ENCODE measurements around the gene CSMD2.
"Not testable (repeated sequence)": the region's sequence is repeated elsewhere in the genome, so short reads cannot be mapped to it uniquely, and the experiment has no call there.

Gene CSMD2

GRCh38 chr1:34100332-34100731 lies 64.7 kb downstream of the CSMD2 start:
- no peak for DNase-seq

GRCh38 chr1:34092399-34092798 lies 72.6 kb downstream of the CSMD2 start:
- not testable (repeated sequence) for DNase-seq

- DNase-seq, result no peak
These were observed 75.3 kb downstream of the CSMD2 start for GRCh38 chr1:34089731-34090130.

- DNase-seq, result no peak
These were observed 77.0 kb downstream of the CSMD2 start for GRCh38 chr1:34087986-34088385.

DNA sequence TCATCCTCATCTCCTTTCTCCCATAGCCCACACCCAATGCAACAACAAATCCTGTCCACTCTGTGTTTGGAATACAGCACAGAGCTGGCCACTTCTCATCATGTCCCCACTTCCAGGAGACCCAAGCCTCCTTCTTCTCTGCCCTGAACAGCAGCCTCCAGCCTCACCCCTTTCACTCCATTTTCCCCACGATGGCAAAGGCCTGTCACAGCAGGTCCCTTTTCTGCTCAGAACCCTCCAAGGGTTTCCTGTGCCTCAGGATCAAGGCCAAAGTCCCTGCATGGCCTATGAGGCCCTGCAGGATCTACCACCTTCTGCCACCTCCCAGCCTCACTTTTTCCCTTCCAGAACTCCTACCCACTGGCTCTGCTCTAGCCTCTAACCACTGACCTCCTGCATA lies 78.5 kb downstream of the CSMD2 start:
- DNase-seq, result no peak

DNA sequence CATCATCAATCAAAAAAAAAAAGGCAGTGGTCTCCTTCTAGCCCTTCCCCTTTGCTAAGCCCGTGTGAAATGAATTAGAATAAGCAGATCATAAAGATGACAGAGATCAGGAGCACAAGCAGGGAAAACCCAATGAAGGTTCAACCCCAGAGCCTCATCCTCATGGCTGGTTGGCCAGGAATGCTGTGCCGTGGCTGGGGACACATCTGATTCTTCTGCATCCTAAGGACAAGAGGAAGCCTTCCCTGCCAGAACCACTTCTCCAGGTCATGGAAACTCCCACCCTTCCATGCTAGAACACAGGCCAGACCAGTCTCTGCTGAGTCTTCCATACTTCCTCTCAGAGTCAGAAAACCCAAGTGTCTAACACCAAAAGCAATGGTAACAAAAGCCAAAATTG lies 81.1 kb downstream of the CSMD2 start:
- DNase-seq, result no peak

GRCh38 chr1:34082085-34082670 lies 82.9 kb downstream of the CSMD2 start:
- not testable (repeated sequence) for DNase-seq

GRCh38 chr1:34078383-34078782 lies 86.6 kb downstream of the CSMD2 start:
- DNase-seq, result no peak

DNA sequence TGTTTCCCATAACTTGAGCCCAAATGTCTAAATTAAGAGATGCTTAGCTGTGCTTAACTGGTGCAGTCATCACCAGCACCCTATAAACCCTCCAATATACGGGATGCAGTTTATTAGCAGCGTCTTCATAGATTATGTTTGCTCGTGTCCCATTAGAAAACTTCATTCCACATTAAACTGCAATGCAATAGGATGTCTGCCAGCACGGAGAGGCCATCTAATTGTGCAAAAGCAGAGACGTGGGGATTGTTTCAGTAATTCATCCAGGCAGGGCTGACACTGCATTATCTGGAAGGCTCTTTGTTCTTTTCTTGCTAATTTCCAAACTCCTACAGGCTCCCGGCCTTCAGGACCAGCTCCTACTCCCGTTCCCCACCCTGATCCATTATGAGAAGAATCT lies 89.5 kb downstream of the CSMD2 start:
- DNase-seq, result no peak

DNA sequence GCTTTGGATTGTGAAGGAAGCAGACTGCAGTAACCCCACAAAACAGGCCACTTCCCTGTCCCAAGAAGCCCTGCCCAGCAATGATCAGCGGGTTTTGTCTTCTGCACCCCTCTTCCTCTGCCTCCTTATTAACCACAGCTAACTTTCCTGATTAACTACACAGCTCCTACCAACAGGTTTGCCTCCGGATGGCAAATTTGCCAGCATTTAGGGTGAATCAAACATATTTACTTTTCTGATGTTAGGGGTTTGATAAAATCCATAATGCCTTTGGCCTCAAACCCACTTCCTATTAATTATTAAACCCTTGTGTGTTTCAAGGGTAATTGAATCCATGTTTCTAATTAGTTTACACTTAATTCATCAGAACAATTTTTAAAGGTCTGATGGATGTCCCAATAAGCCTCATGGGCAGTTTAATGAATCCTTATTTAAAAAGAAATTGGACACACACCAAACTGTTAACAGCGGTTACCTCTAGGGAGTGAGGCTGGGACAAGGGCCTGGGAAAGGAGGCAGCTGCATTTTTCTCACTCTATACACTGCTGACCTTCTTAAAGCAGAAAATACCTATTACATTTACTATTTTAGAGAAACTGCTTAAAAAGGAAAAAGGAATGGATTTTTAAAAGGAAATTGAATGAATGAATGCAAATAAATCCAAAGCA lies 91.9 kb downstream of the CSMD2 start:
- DNase-seq, result no peak

- no peak for DNase-seq
These were observed 94.7 kb downstream of the CSMD2 start for GRCh38 chr1:34070201-34070836.

DNA sequence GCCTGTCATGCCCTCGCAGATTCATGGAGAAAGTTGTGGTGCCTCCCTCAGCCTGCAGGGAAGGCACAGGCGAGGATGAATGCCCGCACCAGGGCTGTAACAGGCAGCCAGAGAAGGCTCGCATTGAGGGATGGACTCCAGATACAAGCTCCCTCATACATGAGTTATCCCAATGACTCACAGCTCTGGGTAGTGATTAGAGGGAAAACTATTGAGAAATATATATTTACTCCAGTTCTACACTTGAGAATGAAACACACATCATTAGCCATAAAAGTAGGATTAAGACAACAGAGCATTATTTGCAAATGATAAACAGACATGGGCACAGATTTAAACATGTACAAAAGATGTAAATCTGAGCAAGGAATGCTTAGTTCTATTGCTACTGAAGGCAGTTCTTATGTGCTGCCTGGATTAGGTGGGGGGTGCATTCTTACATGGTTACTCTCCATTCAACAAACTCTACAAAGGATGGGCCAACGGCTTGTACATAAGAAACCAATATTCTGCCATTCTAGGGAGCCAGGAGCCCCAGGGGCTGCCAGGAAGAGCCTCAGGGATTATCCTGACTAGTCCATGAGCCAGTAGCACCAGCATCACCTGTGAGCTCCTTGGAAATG lies 97.9 kb downstream of the CSMD2 start:
- no peak for DNase-seq

- no peak for DNase-seq
These were observed 98.9 kb downstream of the CSMD2 start for GRCh38 chr1:34066166-34066565.

GRCh38 chr1:34065498-34065897 lies 99.5 kb downstream of the CSMD2 start:
- DNase-seq, result no peak

GRCh38 chr1:34060901-34061415 lies 104.1 kb downstream of the CSMD2 start:
- DNase-seq, result no peak

GRCh38 chr1:34060187-34060730 lies 104.8 kb downstream of the CSMD2 start:
- DNase-seq, result no peak

DNA sequence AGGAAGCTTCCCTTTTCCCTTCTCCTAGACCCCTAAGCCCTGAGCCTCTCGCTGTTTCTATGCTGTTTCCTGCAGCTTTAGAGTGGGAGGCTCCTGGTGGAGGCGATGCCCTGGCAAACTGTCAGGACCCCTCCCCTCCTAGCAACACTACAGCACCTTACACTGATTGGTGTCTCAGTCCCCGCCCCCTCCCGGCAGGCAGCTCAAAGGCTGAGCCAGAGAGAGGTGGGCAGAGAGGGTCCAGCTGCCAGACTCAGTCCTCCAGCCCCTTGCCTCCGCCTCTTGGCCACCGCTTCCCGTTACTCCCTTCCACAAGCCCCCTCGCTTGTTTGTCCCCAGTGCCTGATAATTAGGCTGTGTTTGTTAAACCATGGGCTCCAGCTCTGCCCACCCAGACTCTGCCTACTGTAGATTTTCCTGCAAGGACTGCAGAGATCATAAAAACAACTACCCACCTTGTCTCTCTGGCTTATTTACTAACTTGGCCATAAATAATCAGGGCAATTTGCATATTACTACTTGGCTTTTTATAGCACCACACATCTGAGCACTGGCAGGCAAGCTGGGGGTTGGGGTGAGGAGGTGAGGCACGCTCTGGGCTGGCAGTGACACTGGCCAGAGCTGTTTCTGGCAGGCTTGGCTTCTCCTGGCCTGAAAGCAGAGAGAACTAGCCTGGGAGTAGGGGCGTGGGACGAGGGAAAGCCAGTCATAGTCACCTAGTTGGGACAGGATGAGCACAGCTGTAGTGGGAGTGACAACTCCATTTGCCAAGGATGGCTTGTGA lies 107.5 kb downstream of the CSMD2 start:
- no peak for DNase-seq

DNA sequence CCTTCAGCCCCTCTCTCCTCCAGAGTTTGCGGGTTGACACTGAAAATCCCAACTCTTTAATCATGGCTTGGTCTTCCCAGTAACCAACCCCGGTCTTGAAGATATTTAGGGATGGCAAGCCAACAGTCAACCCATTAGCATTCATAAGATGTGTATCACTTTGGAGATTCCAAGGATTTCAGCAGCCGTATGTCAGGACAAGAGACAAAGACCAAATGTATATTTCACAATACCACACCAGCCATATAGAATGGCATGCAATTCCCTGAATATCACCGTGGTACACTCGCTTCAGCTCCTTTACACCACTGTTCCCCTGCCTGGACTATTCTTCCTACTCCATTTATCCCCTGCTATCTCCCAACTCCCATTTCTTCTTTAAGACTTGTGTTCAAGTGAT lies 109.2 kb downstream of the CSMD2 start:
- no peak for DNase-seq

DNA sequence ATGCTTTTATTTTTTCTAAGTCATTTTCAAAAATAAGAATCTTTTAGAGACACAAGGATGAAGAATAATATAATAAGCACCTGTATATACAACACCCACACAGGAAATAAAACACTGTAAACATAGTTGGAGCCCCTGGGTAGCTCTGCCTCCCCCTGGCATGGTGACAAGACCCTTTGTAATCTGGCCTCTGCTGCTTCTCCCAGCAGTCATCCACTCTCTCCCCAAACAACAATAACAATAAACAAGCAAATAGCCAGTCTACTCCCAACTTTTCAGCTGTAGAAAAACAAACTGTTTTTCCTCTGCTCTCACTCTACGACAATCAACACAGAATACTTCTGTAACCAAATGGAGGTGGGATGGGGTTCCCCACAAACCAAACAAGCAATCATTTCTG lies 110.1 kb downstream of the CSMD2 start:
- DNase-seq, result no peak

GRCh38 chr1:34053660-34054059 lies 111.4 kb downstream of the CSMD2 start:
- DNase-seq, result no peak

DNA sequence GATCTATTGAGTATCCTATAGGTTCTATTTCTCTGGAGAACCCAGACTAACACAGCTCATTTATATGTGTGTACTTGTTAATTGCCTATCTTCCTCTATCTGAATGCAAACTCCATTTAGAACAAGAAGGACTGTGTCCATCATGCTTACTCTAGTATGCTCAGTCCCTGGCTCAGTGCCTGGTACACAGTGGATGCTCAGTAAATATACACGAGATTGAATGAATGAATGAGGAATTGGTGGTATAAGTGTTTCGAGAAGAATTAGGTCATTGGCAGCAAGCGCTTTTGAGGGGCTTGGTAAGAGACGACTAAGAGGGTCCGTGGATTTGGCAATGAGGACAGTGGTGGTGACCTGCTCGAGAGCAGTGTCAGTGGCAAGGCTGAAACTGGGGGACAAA lies 112.5 kb downstream of the CSMD2 start:
- no peak for DNase-seq

DNA sequence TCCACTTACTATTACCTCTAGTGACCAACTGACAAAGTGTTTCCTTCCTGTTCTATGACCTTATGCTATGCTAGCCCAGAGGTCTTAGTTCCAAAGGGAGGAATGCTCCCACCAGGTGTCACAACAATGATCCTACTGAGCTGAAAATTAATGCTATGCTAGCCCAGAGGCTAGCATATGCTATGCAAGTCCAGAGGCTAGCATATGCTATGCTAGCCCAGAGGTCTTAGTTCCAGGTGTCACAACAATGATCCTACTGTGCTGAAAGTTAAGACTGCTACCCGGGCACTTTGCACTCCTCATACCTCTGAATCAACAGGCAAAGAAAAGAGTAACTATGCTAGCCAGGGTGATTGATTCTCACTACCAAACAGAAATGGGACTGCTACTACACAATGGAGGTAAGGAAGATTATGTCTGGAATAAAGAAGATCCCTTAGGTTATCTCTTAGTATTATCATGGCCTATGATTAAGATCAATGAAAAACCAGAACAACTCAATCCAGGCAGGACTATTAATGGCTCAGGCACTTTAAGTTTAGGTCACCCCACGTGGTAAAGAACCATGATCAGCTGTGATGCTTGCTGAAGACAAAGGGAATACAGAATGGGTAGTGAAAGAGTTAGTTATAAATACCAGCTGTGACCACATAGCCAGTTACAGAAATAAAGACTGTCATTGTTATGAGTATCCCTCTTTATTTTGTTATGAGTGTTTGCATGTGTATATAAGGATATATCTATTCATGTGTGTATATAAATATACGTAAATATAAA lies 114.1 kb downstream of the CSMD2 start:
- DNase-seq, result no peak
